Neural progenitor cell (in vitro differentiated cells): ENCODE data around the gene PPP1R18. TPM values are rescaled to one million over a fixed set of nuclear protein-coding genes. Genes with fewer than 3 reads are reported as not detected.

ENCODE experiments used
- DNase-seq: peaks from one replicate; pipeline ENCODE4 v3.0.0-alpha.2; 2016; ENCODE audit warnings: low spot score
- H2AFZ ChIP-seq: fragments of 200-600 bp; sonication (generic); replicated peaks from 2 replicates; pipeline ENCODE4 v1.6.1; 2016; ENCODE audit warnings: antibody characterized with exemption
- H3F3A ChIP-seq: fragments of 200-600 bp; sonication (generic); 2 replicates; pipeline ENCODE4 v1.6.1; 2016; ENCODE audit warnings: antibody characterized with exemption, low read depth
- H3K27ac ChIP-seq: fragments of 200-600 bp; sonication (generic); 2 replicates; pipeline ENCODE4 v1.5.1; 2016; ENCODE audit warnings: mild to moderate bottlenecking
- H3K27me3 ChIP-seq: fragments of 200-600 bp; sonication (generic); 2 replicates; pipeline ENCODE4 v1.6.1; 2016; ENCODE audit warnings: mild to moderate bottlenecking, moderate library complexity
- H3K36me3 ChIP-seq: fragments of 200-600 bp; sonication (generic); 2 replicates; pipeline ENCODE4 v1.5.1; 2016
- H3K4me1 ChIP-seq: fragments of 200-600 bp; sonication (generic); 2 replicates; pipeline ENCODE4 v1.6.1; 2016; ENCODE audit warnings: mixed run types
- H3K4me2 ChIP-seq: fragments of 200-600 bp; sonication (generic); 2 replicates; pipeline ENCODE4 v1.6.1; 2016
- H3K4me3 ChIP-seq: fragments of 200-600 bp; sonication (generic); 2 replicates; pipeline ENCODE4 v1.5.1; 2016
- H3K79me2 ChIP-seq: fragments of 200-600 bp; sonication (generic); 2 replicates; pipeline ENCODE4 v1.6.1; 2016; ENCODE audit warnings: low read depth
- H3K9ac ChIP-seq: fragments of 200-600 bp; sonication (generic); 2 replicates; pipeline ENCODE4 v1.6.1; 2016
- H3K9me3 ChIP-seq: fragments of 200-600 bp; sonication (generic); 2 replicates; pipeline ENCODE4 v1.5.1; 2016; ENCODE audit warnings: low read depth
- H4K20me1 ChIP-seq: fragments of 200-600 bp; sonication (generic); 2 replicates; pipeline ENCODE4 v1.6.1; 2016; ENCODE audit warnings: low read depth
- H3K27ac Mint-ChIP-seq: 3 replicates; pipeline ENCODE4 v1.8.0; 2021; ENCODE audit warnings: mixed read lengths
- H3K27me3 Mint-ChIP-seq: 2 replicates; pipeline ENCODE4 v1.8.0; 2022; ENCODE audit warnings: low read depth, mild to moderate bottlenecking, inconsistent platforms, moderate library complexity, mixed read lengths; ENCODE audit not compliant: insufficient read depth
- H3K36me3 Mint-ChIP-seq: 3 replicates; pipeline ENCODE4 v1.8.0; 2021; ENCODE audit warnings: mixed read lengths
- H3K4me1 Mint-ChIP-seq: 3 replicates; pipeline ENCODE4 v1.8.0; 2021; ENCODE audit warnings: mixed read lengths
- H3K4me3 Mint-ChIP-seq: 3 replicates; pipeline ENCODE4 v1.8.0; 2021; ENCODE audit warnings: mild to moderate bottlenecking, moderate library complexity, mixed read lengths
- H3K9me3 Mint-ChIP-seq: 3 replicates; pipeline ENCODE4 v1.8.0; 2020; ENCODE audit warnings: mixed read lengths
- EZH2 ChIP-seq: fragments of 200-600 bp; sonication (generic); IDR thresholded peaks from 2 replicates; pipeline ENCODE4 v1.6.1; 2017; ENCODE audit warnings: antibody characterized with exemption, mild to moderate bottlenecking, moderate library complexity
- EZH2phosphoT487 ChIP-seq: fragments of 200-600 bp; sonication (generic); IDR thresholded peaks from 2 replicates; pipeline ENCODE4 v1.6.1; 2017; ENCODE audit warnings: antibody characterized with exemption
- total RNA-seq: library from RNA; depleted of rRNA; stranded (reverse); fragments of >200 nt; gene quantifications from 2 replicates; pipeline ENCODE4 v1.2.3, GENCODE V29; 2015; ENCODE audit warnings: low replicate concordance
- TF ChIP-seq, protein P1 (sequence below): fragments of 200-600 bp; sonication (generic); IDR thresholded peaks from 2 replicates; pipeline ENCODE4 v1.5.1; 2017; ENCODE audit warnings: antibody characterized with exemption, mild to moderate bottlenecking

The PPP1R18 gene
- total RNA-seq, 1 donor from 2014 or later = 10.2 TPM

- Mint-ChIP-seq H3K27ac (peak overlapping the region; percentile 95), H3K4me3 (peak overlapping the region; percentile 95), H3K9me3 (no peaks in the 10 kb centered on the region), H3K27me3 (peaks cover 5% of the 10 kb centered on the region), H3K4me1 (peaks cover 75% of the 10 kb centered on the region), H3K36me3 (peaks cover 6% of the 10 kb centered on the region)
- no peak overlapping the region for H2AFZ ChIP-seq
- peaks cover 56% of the 10 kb centered on the region for H3K4me1 ChIP-seq
- H3K27me3 ChIP-seq = no peaks in the 10 kb centered on the region
- H3K9ac ChIP-seq = no peak overlapping the region
- H3F3A ChIP-seq = peaks cover 43% of the 10 kb centered on the region
- peaks cover 19% of the 10 kb centered on the region for H4K20me1 ChIP-seq
- peaks cover 64% of the 10 kb centered on the region for H3K79me2 ChIP-seq
- peak overlapping the region; percentile 90 for H3K4me3 ChIP-seq
- H3K4me2 ChIP-seq = peak overlapping the region; percentile 97
- TF ChIP-seq, protein P1, sequence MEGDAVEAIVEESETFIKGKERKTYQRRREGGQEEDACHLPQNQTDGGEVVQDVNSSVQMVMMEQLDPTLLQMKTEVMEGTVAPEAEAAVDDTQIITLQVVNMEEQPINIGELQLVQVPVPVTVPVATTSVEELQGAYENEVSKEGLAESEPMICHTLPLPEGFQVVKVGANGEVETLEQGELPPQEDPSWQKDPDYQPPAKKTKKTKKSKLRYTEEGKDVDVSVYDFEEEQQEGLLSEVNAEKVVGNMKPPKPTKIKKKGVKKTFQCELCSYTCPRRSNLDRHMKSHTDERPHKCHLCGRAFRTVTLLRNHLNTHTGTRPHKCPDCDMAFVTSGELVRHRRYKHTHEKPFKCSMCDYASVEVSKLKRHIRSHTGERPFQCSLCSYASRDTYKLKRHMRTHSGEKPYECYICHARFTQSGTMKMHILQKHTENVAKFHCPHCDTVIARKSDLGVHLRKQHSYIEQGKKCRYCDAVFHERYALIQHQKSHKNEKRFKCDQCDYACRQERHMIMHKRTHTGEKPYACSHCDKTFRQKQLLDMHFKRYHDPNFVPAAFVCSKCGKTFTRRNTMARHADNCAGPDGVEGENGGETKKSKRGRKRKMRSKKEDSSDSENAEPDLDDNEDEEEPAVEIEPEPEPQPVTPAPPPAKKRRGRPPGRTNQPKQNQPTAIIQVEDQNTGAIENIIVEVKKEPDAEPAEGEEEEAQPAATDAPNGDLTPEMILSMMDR = peak; percentile 8
- TF ChIP-seq EZH2phosphoT487 (no peak), EZH2 (no peak)
- peak overlapping the region; percentile 40 for H3K27ac ChIP-seq
- H3K36me3 ChIP-seq = no peaks in the 10 kb centered on the region
- DNase-seq = no peak
- no peaks in the 10 kb centered on the region for H3K9me3 ChIP-seq
Observed at GRCh38 chr6:30687659-30688431, 1.4 kb upstream of the PPP1R18 start.

DNA sequence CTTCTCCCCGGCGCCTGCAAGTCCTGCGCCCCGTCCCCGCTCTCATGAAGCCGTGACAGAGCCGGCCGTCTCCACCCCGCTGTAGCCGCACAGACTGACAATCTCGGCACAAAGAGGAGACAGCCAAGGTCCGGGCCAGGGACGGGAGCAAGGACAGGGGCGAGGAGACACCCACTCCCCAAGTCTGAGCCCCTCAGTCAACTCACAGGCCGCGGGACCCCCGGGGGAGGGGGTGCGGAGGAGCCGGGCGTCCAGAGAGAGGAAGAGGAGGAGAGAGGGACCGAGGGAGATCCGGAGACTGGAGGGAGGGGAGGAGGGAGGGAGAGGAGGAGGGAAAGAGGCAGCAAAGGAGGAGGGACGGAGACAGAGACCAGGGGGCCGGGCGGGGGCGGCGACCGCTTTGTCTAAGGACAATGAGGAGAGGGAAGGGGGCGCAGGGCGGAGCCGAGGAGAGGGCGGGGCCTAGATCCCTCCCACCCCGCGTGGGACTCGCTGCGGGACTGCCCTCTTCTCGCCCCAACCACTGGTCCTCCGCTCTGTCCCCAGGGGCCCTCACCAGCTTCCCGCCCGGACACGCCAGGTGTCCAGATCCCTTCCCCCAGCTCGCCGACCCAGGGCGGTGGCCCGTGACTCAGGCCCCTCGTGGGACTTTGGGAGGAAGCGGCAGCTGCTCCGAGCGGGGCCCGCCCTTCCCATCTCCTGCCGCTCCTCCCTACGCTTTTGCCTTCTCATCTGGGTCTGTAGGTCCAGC is 638 bp upstream of the PPP1R18 start:
- peak overlapping the region; percentile 82 for H3K27ac ChIP-seq
- Mint-ChIP-seq H3K4me3 (peak overlapping the region; percentile 95), H3K27ac (peak overlapping the region; percentile 95), H3K4me1 (peaks cover 80% of the 10 kb centered on the region), H3K36me3 (peaks cover 6% of the 10 kb centered on the region), H3K27me3 (peaks cover 6% of the 10 kb centered on the region), H3K9me3 (no peaks in the 10 kb centered on the region)
- H3K9ac ChIP-seq = peak overlapping the region; percentile 5
- no peaks in the 10 kb centered on the region for H3K9me3 ChIP-seq
- peaks cover 71% of the 10 kb centered on the region for H3K79me2 ChIP-seq
- H3K27me3 ChIP-seq = no peaks in the 10 kb centered on the region
- H3K4me2 ChIP-seq = peak overlapping the region; percentile 97
- peaks cover 27% of the 10 kb centered on the region for H4K20me1 ChIP-seq
- TF ChIP-seq, protein P1 = no peak
- TF ChIP-seq EZH2phosphoT487 = no peak
- TF ChIP-seq EZH2 = no peak
- no peaks in the 10 kb centered on the region for H3K36me3 ChIP-seq
- H2AFZ ChIP-seq = peak overlapping the region; percentile 35
- DNase-seq = peak; percentile 88
- peak overlapping the region; percentile 90 for H3K4me3 ChIP-seq
- H3K4me1 ChIP-seq = peaks cover 64% of the 10 kb centered on the region
- H3F3A ChIP-seq = peaks cover 40% of the 10 kb centered on the region

- Histone ChIP-seq H3K79me2 (peaks cover 85% of the 10 kb centered on the region), H3K9ac (peak overlapping the region; percentile 8), H3K4me2 (peak overlapping the region; percentile 97), H3K4me3 (peak overlapping the region; percentile 90), H3K4me1 (peaks cover 65% of the 10 kb centered on the region), H3K9me3 (no peaks in the 10 kb centered on the region), H3K27me3 (no peaks in the 10 kb centered on the region), H4K20me1 (peaks cover 44% of the 10 kb centered on the region), H2AFZ (no peak overlapping the region), H3F3A (peaks cover 30% of the 10 kb centered on the region), H3K27ac (no peak overlapping the region), H3K36me3 (no peaks in the 10 kb centered on the region)
- peak overlapping the region; percentile 95 for H3K4me3 Mint-ChIP-seq
- peaks cover 9% of the 10 kb centered on the region for H3K36me3 Mint-ChIP-seq
- H3K4me1 Mint-ChIP-seq = peaks cover 80% of the 10 kb centered on the region
- H3K27me3 Mint-ChIP-seq = peaks cover 10% of the 10 kb centered on the region
- DNase-seq = no peak
- H3K27ac Mint-ChIP-seq = peak overlapping the region; percentile 93
- TF ChIP-seq EZH2phosphoT487 (no peak), EZH2 (no peak)
- TF ChIP-seq, protein P1 = no peak
- no peaks in the 10 kb centered on the region for H3K9me3 Mint-ChIP-seq
Observed at GRCh38 chr6:30685157-30686008, 1.1 kb downstream of the PPP1R18 start.
